Measurements from ENCODE around the gene GATD1. TPM values are rescaled to one million over a fixed set of nuclear protein-coding genes. Genes with fewer than 3 reads are reported as not detected.

GATD1 gene
- polyA plus RNA-seq, 1 experiment = 37.9 TPM

DNA sequence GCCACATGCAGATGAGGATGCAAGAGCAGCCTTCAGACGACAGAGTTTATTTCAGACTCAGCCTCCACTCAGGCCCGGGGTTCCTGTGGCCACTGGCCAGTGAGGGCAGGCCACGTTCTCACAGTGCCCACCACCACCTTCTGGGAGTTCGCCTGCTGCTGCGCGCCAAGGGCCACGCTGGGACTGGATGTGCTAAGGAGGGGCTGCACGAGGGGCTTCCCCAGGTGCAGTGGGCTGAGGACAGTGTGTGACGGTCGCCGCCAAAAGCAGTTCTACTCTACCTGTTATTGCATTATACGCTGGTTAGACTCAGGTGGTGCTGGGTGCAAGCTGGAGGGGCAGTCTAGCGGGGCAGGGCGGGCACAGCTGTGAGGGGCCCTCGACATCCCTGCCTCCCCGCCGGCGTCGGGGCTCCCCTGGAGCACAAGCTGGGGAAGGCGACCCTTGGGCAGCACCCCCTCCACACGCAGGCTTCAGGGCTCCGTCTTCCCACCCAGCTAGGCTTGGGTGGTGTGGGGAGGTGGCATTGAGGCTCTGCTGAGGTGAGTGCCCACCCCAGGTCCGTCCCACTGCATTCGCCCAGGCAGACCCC lies 9.9 kb upstream of the GATD1 start:
- Histone ChIP-seq H3K27me3 (ENCODE audit: control insufficient read depth, insufficient read depth, low read length) (no peaks in the 10 kb centered on the region), H3K4me3 (ENCODE audit: low read depth, low read length) (no peak overlapping the region), H3K36me3 (ENCODE audit: control insufficient read depth, insufficient read depth, low read length) (peaks cover 2% of the 10 kb centered on the region)
- ChIA-PET CTCF (no interaction called here), POLR2A (no interaction called here)
- DNase-seq (ENCODE audit: low read depth) = no peak
- no peak for TF ChIP-seq CTCF (IDR thresholded peaks at IDR 0.05; ENCODE audit: insufficient read depth, low read depth, low read length)

GRCh38 chr11:786235-787083 lies 9.2 kb upstream of the GATD1 start:
- ChIA-PET CTCF (no interaction called here), POLR2A (no interaction called here)
- no peak overlapping the region for H3K4me3 ChIP-seq (ENCODE audit: low read depth, low read length)
- no peaks in the 10 kb centered on the region for H3K27me3 ChIP-seq (ENCODE audit: control insufficient read depth, insufficient read depth, low read length)
- H3K36me3 ChIP-seq (ENCODE audit: control insufficient read depth, insufficient read depth, low read length) = peaks cover 2% of the 10 kb centered on the region
- DNase-seq (ENCODE audit: low read depth) = no peak
- no peak for TF ChIP-seq CTCF (IDR thresholded peaks at IDR 0.05; ENCODE audit: insufficient read depth, low read depth, low read length)

DNA sequence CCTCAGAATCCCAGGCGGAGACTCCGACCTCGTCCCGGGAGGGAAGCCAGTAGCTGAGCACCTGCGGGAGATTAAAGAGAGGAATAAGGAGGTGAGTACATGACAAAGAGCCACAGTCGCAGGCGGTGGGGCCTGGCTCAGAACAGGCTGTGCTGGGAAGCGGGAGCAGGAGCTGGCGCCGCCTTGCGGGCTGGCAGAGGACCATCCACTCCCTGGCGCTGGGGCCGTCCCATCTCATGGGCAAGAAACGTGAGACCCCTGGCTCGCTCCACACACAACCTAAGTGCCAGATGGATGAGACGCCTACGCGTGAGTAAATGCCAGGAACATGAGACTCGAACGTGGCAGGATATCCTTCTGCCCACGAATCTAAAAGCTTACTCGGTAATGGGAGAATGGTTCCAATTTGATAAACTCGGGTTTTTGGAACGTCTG lies 6.3 kb upstream of the GATD1 start:
- no peak for DNase-seq (ENCODE audit: low read depth)
- Histone ChIP-seq H3K27me3 (ENCODE audit: control insufficient read depth, insufficient read depth, low read length) (no peaks in the 10 kb centered on the region), H3K4me3 (ENCODE audit: low read depth, low read length) (no peak overlapping the region), H3K36me3 (ENCODE audit: control insufficient read depth, insufficient read depth, low read length) (peaks cover 9% of the 10 kb centered on the region)
- CTCF ChIA-PET = interaction anchor here (0.6 to 2.3 kb wide), 9 partner anchors 10 to 285 kb away, joined by 3 to 9 read pairs (median 6); partner anchors contain the start of gene PIDD1
- peak; percentile 90 for TF ChIP-seq CTCF (IDR thresholded peaks at IDR 0.05; ENCODE audit: insufficient read depth, low read depth, low read length)
- POLR2A ChIA-PET = no interaction called here

DNA sequence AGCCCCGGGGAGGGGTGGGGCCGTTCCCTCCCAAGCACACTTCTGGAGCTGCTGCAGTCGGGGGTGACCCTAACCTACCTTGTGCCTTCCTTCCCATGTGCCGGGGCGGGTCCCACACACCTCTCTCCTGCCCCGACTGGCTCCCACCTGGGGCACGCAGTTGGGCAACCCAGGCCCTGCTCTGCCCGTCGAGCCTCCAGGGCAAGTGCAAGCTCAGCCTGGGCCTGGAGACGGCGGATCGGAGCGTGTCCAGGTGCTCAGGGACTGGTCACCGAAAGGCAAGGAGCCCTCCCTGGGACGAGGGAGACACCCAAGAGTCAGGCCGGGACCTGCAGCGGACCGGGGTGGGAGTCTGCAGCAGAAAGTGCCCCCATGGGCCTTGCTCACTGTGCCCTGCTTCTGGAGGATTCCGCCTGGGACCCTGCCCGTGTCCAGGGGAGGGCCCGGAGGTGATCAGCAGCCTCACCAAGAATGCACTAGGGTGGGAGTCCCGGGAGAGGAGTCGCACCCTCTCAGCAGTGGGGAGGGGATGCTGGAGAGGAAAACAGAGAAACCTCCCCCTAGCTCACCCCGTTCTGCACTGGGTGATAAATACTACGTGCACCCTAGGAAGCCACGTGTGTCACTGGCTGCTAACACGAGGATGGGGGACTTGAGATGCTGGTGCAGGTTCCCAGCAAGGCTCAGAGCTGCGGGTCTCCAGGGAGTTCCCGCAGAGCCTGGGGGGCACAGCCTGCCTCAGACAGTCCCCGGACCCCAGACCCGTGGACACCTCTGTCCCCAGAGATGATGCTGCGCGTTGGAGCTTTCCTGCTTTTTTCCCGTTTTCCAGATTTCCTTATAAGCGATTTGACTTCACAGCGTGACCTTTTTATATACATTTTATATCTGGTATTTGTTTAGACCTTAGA lies 5.2 kb upstream of the GATD1 start:
- Histone ChIP-seq H3K4me3 (ENCODE audit: low read depth, low read length) (no peak overlapping the region), H3K27me3 (ENCODE audit: control insufficient read depth, insufficient read depth, low read length) (no peaks in the 10 kb centered on the region), H3K36me3 (ENCODE audit: control insufficient read depth, insufficient read depth, low read length) (peaks cover 9% of the 10 kb centered on the region)
- POLR2A ChIA-PET = no interaction called here
- no peak for TF ChIP-seq CTCF (IDR thresholded peaks at IDR 0.05; ENCODE audit: insufficient read depth, low read depth, low read length)
- CTCF ChIA-PET = interaction anchor here (0.6 to 2.3 kb wide), 8 partner anchors 11 to 54 kb away, joined by 3 to 9 read pairs (median 6); partner anchors contain the start of gene PIDD1
- no peak for DNase-seq (ENCODE audit: low read depth)

All from BJ (cell line).